Colonic mucosa (tissue), 4 donors: ENCODE results near the gene TNFRSF6B. TPM values are rescaled to one million over a fixed set of nuclear protein-coding genes. Genes with fewer than 3 reads are reported as not detected.

Source experiments
- DNase-seq: peaks from one replicate; pipeline ENCODE4 v3.0.0-alpha.2; 2020
- H3K27ac ChIP-seq: fragments of 200-600 bp; one replicate; pipeline ENCODE4 v1.8.0; 2021
- H3K27me3 ChIP-seq: fragments of 200-600 bp; one replicate; pipeline ENCODE4 v1.8.0; 2021
- H3K36me3 ChIP-seq: fragments of 200-600 bp; one replicate; pipeline ENCODE4 v1.8.0; 2021
- H3K4me1 ChIP-seq: fragments of 200-600 bp; one replicate; pipeline ENCODE4 v1.8.0; 2021; ENCODE audit warnings: mild to moderate bottlenecking
- H3K4me3 ChIP-seq: fragments of 200-600 bp; one replicate; pipeline ENCODE4 v1.8.0; 2021
- H3K9ac ChIP-seq, 2 donors: one replicate each; pipeline ENCODE4 v1.7.0; 2013; ENCODE audit warnings: control low read depth in 2 of 2, low read depth in 2 of 2, low read length in 2 of 2
- H3K9me3 ChIP-seq: fragments of 200-600 bp; one replicate; pipeline ENCODE4 v1.8.0; 2021
- intact Hi-C: fragments of 100-400 bp; cut with DNase I; formaldehyde crosslinking; loops from one replicate; pipeline ENCODE4 v1.14.1; 2022
- total RNA-seq, 2 donors: library from RNA; stranded (reverse); fragmentation: NEBNext Ultra II Directional in 1 of 2; extraction: Animal tissue kit (Norgen Biotek cat#: 25700) in 1 of 2; gene quantifications; one replicate each; pipeline ENCODE4 v1.2.1, GENCODE V29; 2021
- TF ChIP-seq, protein P1 (sequence below): fragments of 200-600 bp; IDR thresholded peaks from one replicate; pipeline ENCODE4 v1.8.0; 2022; ENCODE audit warnings: antibody characterized with exemption, mild to moderate bottlenecking
- donor health status: healthy.
- donor health status: DM: no; HTN: no; CAD: no.
- donor health status: DM: no; HTN: no; CAD: no.

The TNFRSF6B gene
- total RNA-seq, 2 donors from 2014 or later, result 7.5 TPM; not detected in 1

- Histone ChIP-seq H3K9ac (no peak overlapping the region), H3K9me3 (no peaks in the 10 kb centered on the region), H3K36me3 (peaks cover 11% of the 10 kb centered on the region), H3K4me3 (no peak overlapping the region), H3K27ac (no peak overlapping the region), H3K4me1 (peaks cover 22% of the 10 kb centered on the region), H3K27me3 (no peaks in the 10 kb centered on the region)
- intact Hi-C loops, result loop anchor here (10.0 kb wide), 1 partner anchor 89 kb away; no protein-coding TSS in a partner anchor
- TF ChIP-seq, protein P1, sequence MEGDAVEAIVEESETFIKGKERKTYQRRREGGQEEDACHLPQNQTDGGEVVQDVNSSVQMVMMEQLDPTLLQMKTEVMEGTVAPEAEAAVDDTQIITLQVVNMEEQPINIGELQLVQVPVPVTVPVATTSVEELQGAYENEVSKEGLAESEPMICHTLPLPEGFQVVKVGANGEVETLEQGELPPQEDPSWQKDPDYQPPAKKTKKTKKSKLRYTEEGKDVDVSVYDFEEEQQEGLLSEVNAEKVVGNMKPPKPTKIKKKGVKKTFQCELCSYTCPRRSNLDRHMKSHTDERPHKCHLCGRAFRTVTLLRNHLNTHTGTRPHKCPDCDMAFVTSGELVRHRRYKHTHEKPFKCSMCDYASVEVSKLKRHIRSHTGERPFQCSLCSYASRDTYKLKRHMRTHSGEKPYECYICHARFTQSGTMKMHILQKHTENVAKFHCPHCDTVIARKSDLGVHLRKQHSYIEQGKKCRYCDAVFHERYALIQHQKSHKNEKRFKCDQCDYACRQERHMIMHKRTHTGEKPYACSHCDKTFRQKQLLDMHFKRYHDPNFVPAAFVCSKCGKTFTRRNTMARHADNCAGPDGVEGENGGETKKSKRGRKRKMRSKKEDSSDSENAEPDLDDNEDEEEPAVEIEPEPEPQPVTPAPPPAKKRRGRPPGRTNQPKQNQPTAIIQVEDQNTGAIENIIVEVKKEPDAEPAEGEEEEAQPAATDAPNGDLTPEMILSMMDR, result no peak
- DNase-seq, result no peak
Measured at GRCh38 chr20:63705232-63706026, 9.0 kb downstream of the TNFRSF6B start.

DNA sequence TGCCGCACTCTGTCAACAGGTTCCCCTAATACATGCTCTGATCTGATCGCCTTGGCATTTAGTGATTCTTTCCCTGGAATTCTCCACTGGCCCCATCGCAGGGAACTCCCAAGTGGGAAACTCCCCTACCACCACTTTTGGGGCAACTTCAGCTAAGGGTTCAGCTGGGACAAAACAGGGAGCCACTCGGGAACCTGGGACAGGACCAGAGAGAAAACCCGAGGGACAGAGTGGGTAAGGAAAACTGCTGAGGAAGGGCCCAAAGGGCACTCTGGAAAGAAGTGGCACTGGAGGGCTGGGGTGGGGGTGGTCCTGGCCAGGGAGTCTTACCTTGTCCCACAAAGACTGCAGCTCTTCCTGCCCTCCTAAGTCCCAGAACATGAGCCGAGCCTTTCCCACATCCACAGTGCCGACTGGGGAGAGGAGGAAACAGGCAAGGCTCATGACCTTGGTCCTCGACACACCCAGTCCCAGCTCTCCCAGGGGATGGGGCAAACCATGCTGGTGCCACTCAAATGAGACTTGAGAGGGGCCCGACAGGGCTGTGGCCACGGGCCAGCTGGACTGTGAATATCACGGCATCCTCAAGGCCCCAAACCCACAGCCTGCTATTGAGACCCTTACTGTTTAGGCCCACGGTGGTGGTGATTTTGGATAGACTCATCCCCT is 9.7 kb downstream of the TNFRSF6B start:
- peak; percentile 57 for DNase-seq
- H3K27ac ChIP-seq, result peak overlapping the region; percentile 91
- H3K27me3 ChIP-seq, result no peaks in the 10 kb centered on the region
- H3K4me3 ChIP-seq, result peak overlapping the region; percentile 99
- intact Hi-C loops, result loop anchor here (10.0 kb wide), 1 partner anchor 89 kb away; no protein-coding TSS in a partner anchor
- H3K4me1 ChIP-seq, result peaks cover 22% of the 10 kb centered on the region
- H3K36me3 ChIP-seq, result peaks cover 11% of the 10 kb centered on the region
- TF ChIP-seq, protein P1, result no peak
- peak overlapping the region; percentile 42 to 92 for H3K9ac ChIP-seq
- H3K9me3 ChIP-seq, result no peaks in the 10 kb centered on the region

GRCh38 chr20:63706852-63707557 is 10.6 kb downstream of the TNFRSF6B start:
- TF ChIP-seq, protein P1, result no peak
- Histone ChIP-seq H3K4me3 (peak overlapping the region; percentile 99), H3K4me1 (peaks cover 22% of the 10 kb centered on the region), H3K9me3 (no peaks in the 10 kb centered on the region), H3K27ac (peak overlapping the region; percentile 91), H3K27me3 (no peaks in the 10 kb centered on the region), H3K9ac (peak overlapping the region; percentile 92 to 100), H3K36me3 (peaks cover 11% of the 10 kb centered on the region)
- peak; percentile 66 for DNase-seq
- intact Hi-C loops, result loop anchor here (10.0 kb wide), 1 partner anchor 88 kb away; no protein-coding TSS in a partner anchor

- Histone ChIP-seq H3K4me1 (peaks cover 22% of the 10 kb centered on the region), H3K9ac (peak within 1 kb of the TSS; percentile 92 to 100), H3K27ac (peak within 1 kb of the TSS; percentile 91), H3K4me3 (peak within 1 kb of the TSS; percentile 99), H3K9me3 (no peaks in the 10 kb centered on the region), H3K36me3 (peaks cover 11% of the 10 kb centered on the region), H3K27me3 (no peaks in the 10 kb centered on the region)
- peak; percentile 94 for DNase-seq
- intact Hi-C loops, result loop anchor here (10.0 kb wide), 1 partner anchor 87 kb away; no protein-coding TSS in a partner anchor
- TF ChIP-seq, protein P1, result no peak
Measured at GRCh38 chr20:63707558-63708300, 11.3 kb downstream of the TNFRSF6B start, which contains the start of the genes ARFRP1 and ZGPAT. Gene ARFRP1 (minus strand): TSS chr20:63707976. CDS start chr20:63707091, 885 bp downstream. Gene ZGPAT (plus strand): TSS chr20:63708039. CDS start chr20:63708581, 542 bp downstream.
